Measurements from ENCODE around the gene MCTP1. TPM values are rescaled to one million over a fixed set of nuclear protein-coding genes. Genes with fewer than 3 reads are reported as not detected.

MCTP1 gene
- total RNA-seq, 2 experiments from 2014 or later: not detected

GRCh38 chr5:94674490-94675382 lies 610.2 kb downstream of the MCTP1 start:
- no peaks in the 10 kb centered on the region for H3K4me1 Mint-ChIP-seq (ENCODE audit: low read depth)
- CTCF ChIA-PET: no interaction called here
- intact Hi-C loops (cut with micrococcal nuclease): no loop called here
- no peak overlapping the region for H3K4me3 Mint-ChIP-seq
- DNase-seq: no peak
- H3K27me3 Mint-ChIP-seq (ENCODE audit: low read depth): no peaks in the 10 kb centered on the region
- H3K27ac Mint-ChIP-seq: no peak overlapping the region
- H3K9me3 Mint-ChIP-seq: no peaks in the 10 kb centered on the region
- H3K36me3 Mint-ChIP-seq (ENCODE audit: low read depth): peaks cover 8% of the 10 kb centered on the region

- H3K27ac Mint-ChIP-seq: no peak overlapping the region
- DNase-seq: no peak
- no peak overlapping the region for H3K4me3 Mint-ChIP-seq
- peaks cover 9% of the 10 kb centered on the region for H3K36me3 Mint-ChIP-seq (ENCODE audit: low read depth)
- no peaks in the 10 kb centered on the region for H3K9me3 Mint-ChIP-seq
- no peaks in the 10 kb centered on the region for H3K4me1 Mint-ChIP-seq (ENCODE audit: low read depth)
- intact Hi-C loops (cut with micrococcal nuclease): no loop called here
- no peaks in the 10 kb centered on the region for H3K27me3 Mint-ChIP-seq (ENCODE audit: low read depth)
- CTCF ChIA-PET: interaction anchor here (0.6 kb wide), 2 partner anchors 145 to 1299 kb away, joined by 3 read pairs; no protein-coding TSS in a partner anchor
Measured at GRCh38 chr5:94672746-94673145, 612.1 kb downstream of the MCTP1 start.

GRCh38 chr5:94670726-94671125 lies 614.2 kb downstream of the MCTP1 start:
- H3K36me3 Mint-ChIP-seq (ENCODE audit: low read depth): peaks cover 17% of the 10 kb centered on the region
- H3K4me3 Mint-ChIP-seq: no peak overlapping the region
- intact Hi-C loops (cut with micrococcal nuclease): no loop called here
- DNase-seq: no peak
- no peaks in the 10 kb centered on the region for H3K27me3 Mint-ChIP-seq (ENCODE audit: low read depth)
- no peaks in the 10 kb centered on the region for H3K9me3 Mint-ChIP-seq
- CTCF ChIA-PET: no interaction called here
- H3K4me1 Mint-ChIP-seq (ENCODE audit: low read depth): no peaks in the 10 kb centered on the region
- H3K27ac Mint-ChIP-seq: no peak overlapping the region

GRCh38 chr5:94667937-94668336 lies 617.0 kb downstream of the MCTP1 start:
- Mint-ChIP-seq H3K27me3 (ENCODE audit: low read depth) (no peaks in the 10 kb centered on the region), H3K9me3 (no peaks in the 10 kb centered on the region), H3K4me1 (ENCODE audit: low read depth) (no peaks in the 10 kb centered on the region), H3K36me3 (ENCODE audit: low read depth) (peaks cover 18% of the 10 kb centered on the region), H3K4me3 (no peak overlapping the region), H3K27ac (no peak overlapping the region)
- no peak for DNase-seq
- intact Hi-C loops (cut with micrococcal nuclease): no loop called here
- CTCF ChIA-PET: no interaction called here

GRCh38 chr5:94661086-94661485 lies 623.8 kb downstream of the MCTP1 start:
- no peaks in the 10 kb centered on the region for H3K27me3 Mint-ChIP-seq (ENCODE audit: low read depth)
- H3K27ac Mint-ChIP-seq: no peak overlapping the region
- H3K9me3 Mint-ChIP-seq: peaks cover 17% of the 10 kb centered on the region
- H3K36me3 Mint-ChIP-seq (ENCODE audit: low read depth): peaks cover 38% of the 10 kb centered on the region
- H3K4me1 Mint-ChIP-seq (ENCODE audit: low read depth): no peaks in the 10 kb centered on the region
- CTCF ChIA-PET: no interaction called here
- H3K4me3 Mint-ChIP-seq: no peak overlapping the region
- no peak for DNase-seq
- intact Hi-C loops (cut with micrococcal nuclease): no loop called here

GRCh38 chr5:94660506-94660905 lies 624.4 kb downstream of the MCTP1 start:
- Mint-ChIP-seq H3K27me3 (ENCODE audit: low read depth) (no peaks in the 10 kb centered on the region), H3K4me3 (no peak overlapping the region), H3K4me1 (ENCODE audit: low read depth) (no peaks in the 10 kb centered on the region), H3K9me3 (peaks cover 17% of the 10 kb centered on the region), H3K27ac (no peak overlapping the region), H3K36me3 (ENCODE audit: low read depth) (peaks cover 43% of the 10 kb centered on the region)
- intact Hi-C loops (cut with micrococcal nuclease): no loop called here
- no peak for DNase-seq
- CTCF ChIA-PET: no interaction called here

- Mint-ChIP-seq H3K36me3 (ENCODE audit: low read depth) (peaks cover 56% of the 10 kb centered on the region), H3K27ac (no peak overlapping the region), H3K4me1 (ENCODE audit: low read depth) (no peaks in the 10 kb centered on the region), H3K27me3 (ENCODE audit: low read depth) (no peaks in the 10 kb centered on the region), H3K9me3 (peaks cover 26% of the 10 kb centered on the region), H3K4me3 (no peak overlapping the region)
- CTCF ChIA-PET: no interaction called here
- intact Hi-C loops (cut with micrococcal nuclease): no loop called here
- no peak for DNase-seq
Measured at GRCh38 chr5:94658272-94658671, 626.6 kb downstream of the MCTP1 start.

Other genes starting within 250 kb of the MCTP1 start
- gene FAM81B, start 106.3 kb upstream of the MCTP1 start, total RNA-seq: not detected

Measured in activated naive CD4-positive, alpha-beta T cell treated with anti-CD3 and anti-CD28 coated beads for 36 hours (primary cell).